ENCODE data around the gene NDUFS2.

Gene NDUFS2

GRCh38 chr1:161193561-161194235 is 8.5 kb upstream of the NDUFS2 start:
- in situ Hi-C loops (cut with HindIII; ENCODE audit: low sequenced_read_pairs) = no loop called here

GRCh38 chr1:161195171-161195570 is 7.0 kb upstream of the NDUFS2 start:
- in situ Hi-C loops (cut with HindIII; ENCODE audit: low sequenced_read_pairs) = no loop called here

GRCh38 chr1:161196111-161196510 is 6.1 kb upstream of the NDUFS2 start:
- in situ Hi-C loops (cut with HindIII; ENCODE audit: low sequenced_read_pairs) = no loop called here

- in situ Hi-C loops (cut with HindIII; ENCODE audit: low sequenced_read_pairs) = no loop called here
Observed at GRCh38 chr1:161196521-161197451, 5.4 kb upstream of the NDUFS2 start.

GRCh38 chr1:161197560-161198193 is 4.5 kb upstream of the NDUFS2 start:
- in situ Hi-C loops (cut with HindIII; ENCODE audit: low sequenced_read_pairs) = no loop called here

GRCh38 chr1:161198194-161198896 is 3.8 kb upstream of the NDUFS2 start:
- in situ Hi-C loops (cut with HindIII; ENCODE audit: low sequenced_read_pairs) = no loop called here

GRCh38 chr1:161198897-161199431 is 3.2 kb upstream of the NDUFS2 start, which contains the start of gene ADAMTS4:
TSS of gene ADAMTS4 (minus strand) at chr1:161199054. CDS start at chr1:161198627, 427 bp downstream.
- in situ Hi-C loops (cut with HindIII; ENCODE audit: low sequenced_read_pairs) = no loop called here

- in situ Hi-C loops (cut with HindIII; ENCODE audit: low sequenced_read_pairs) = no loop called here
Observed at GRCh38 chr1:161199506-161200139, 2.5 kb upstream of the NDUFS2 start.

- in situ Hi-C loops (cut with HindIII; ENCODE audit: low sequenced_read_pairs) = no loop called here
Observed at GRCh38 chr1:161200421-161200991, 1.7 kb upstream of the NDUFS2 start.

GRCh38 chr1:161200992-161201835 is 953 bp upstream of the NDUFS2 start:
- in situ Hi-C loops (cut with HindIII; ENCODE audit: low sequenced_read_pairs) = no loop called here

GRCh38 chr1:161206411-161207140 is 4.4 kb downstream of the NDUFS2 start:
- in situ Hi-C loops (cut with HindIII; ENCODE audit: low sequenced_read_pairs) = loop anchor here (5.0 kb wide), 1 partner anchor 176 kb away; no protein-coding TSS in a partner anchor

GRCh38 chr1:161207173-161207572 is 5.0 kb downstream of the NDUFS2 start:
- in situ Hi-C loops (cut with HindIII; ENCODE audit: low sequenced_read_pairs) = loop anchor here (5.0 kb wide), 1 partner anchor 175 kb away; no protein-coding TSS in a partner anchor

- in situ Hi-C loops (cut with HindIII; ENCODE audit: low sequenced_read_pairs) = loop anchor here (5.0 kb wide), 1 partner anchor 172 kb away; no protein-coding TSS in a partner anchor
Observed at GRCh38 chr1:161209790-161210409, 7.7 kb downstream of the NDUFS2 start.

- in situ Hi-C loops (cut with HindIII; ENCODE audit: low sequenced_read_pairs) = no loop called here
Observed at GRCh38 chr1:161214369-161214768, 12.2 kb downstream of the NDUFS2 start.

- in situ Hi-C loops (cut with HindIII; ENCODE audit: low sequenced_read_pairs) = loop anchor here (5.0 kb wide), 1 partner anchor 92 kb away; the partner anchor contains the start of gene MPZ
Observed at GRCh38 chr1:161215076-161215475, 12.9 kb downstream of the NDUFS2 start, which contains the start of gene FCER1G. TSS of gene FCER1G (plus strand) at chr1:161215295. CDS start at chr1:161215322, 27 bp downstream.

- in situ Hi-C loops (cut with HindIII; ENCODE audit: low sequenced_read_pairs) = loop anchor here (5.0 kb wide), 1 partner anchor 90 kb away; the partner anchor contains the start of gene MPZ
Observed at GRCh38 chr1:161216945-161217712, 15.0 kb downstream of the NDUFS2 start.
